Cardiac septum (tissue), 1 donor: Measurements from ENCODE around the gene GPNMB. TPM values are rescaled to one million over a fixed set of nuclear protein-coding genes. Genes with fewer than 3 reads are reported as not detected.
"Not testable (repeated sequence)": the region's sequence is repeated elsewhere in the genome, so short reads cannot be mapped to it uniquely, and the experiment has no call there.

ENCODE experiments used
- DNase-seq: peaks from one replicate; pipeline ENCODE4 v3.0.0-alpha.2; 2020; ENCODE audit warnings: low spot score
- intact Hi-C: fragments of 100-400 bp; cut with DNase I; formaldehyde crosslinking; loops from one replicate; pipeline ENCODE4 v1.14.0; 2022
- total RNA-seq: library from RNA; stranded (reverse); fragmentation: NEBNext Ultra II Directional; extraction: Animal tissue kit (Norgen Biotek cat#: 25700); gene quantifications from one replicate; pipeline ENCODE4 v1.2.1, GENCODE V29; 2021
- donor health status: DM: no; HTN: no; CAD: no.

The GPNMB gene
- total RNA-seq, 1 donor from 2014 or later = 239 TPM

DNA sequence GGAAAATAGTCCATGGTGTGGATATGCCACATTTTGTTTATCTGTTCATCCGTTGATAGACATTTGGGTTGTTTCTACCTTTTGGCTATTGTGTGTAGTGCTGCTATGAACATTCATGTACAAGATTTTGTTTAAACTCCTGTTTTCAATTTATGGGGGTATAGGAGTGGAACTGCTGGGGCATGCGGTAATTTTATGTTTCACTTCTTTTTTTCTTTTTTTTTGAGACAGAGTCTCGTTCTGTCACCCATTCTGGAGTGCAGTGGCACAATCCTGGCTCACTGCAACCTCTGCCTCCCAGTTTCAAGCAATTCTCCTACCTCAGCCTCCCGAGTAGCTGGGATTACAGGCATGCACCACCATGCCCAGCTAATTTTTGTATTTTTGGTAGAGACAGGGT lies 22.2 kb upstream of the GPNMB start:
- intact Hi-C loops, DNase-seq: not testable (repeated sequence)

DNA sequence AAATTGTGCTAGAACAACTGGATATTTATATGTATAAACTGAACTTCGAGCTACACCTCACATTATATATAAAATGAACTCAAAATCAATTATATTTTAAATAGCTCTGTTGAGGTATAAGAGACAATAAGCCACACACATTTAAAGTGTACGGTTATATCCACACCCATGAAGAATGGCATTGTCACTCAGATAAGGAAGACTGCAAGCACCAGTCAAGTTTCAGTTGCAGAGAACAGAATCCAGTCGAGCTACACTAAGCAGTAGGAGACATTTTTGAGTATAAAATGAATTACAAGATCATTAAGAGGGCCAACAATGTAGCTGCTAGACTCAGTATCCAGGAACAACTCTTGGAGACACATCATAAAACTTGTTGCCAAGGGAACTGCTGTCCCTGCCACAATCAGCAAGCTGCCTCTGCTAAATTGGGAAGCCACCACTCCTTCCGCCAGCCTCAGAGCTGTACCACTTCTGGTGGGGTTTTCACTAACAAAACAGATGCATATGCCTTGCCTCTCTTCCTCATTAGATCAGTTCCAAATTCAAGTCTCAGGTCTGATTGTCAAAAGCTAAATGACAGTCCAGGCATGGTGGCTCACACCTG lies 19.6 kb upstream of the GPNMB start:
- no peak for DNase-seq
- intact Hi-C loops = no loop called here

DNA sequence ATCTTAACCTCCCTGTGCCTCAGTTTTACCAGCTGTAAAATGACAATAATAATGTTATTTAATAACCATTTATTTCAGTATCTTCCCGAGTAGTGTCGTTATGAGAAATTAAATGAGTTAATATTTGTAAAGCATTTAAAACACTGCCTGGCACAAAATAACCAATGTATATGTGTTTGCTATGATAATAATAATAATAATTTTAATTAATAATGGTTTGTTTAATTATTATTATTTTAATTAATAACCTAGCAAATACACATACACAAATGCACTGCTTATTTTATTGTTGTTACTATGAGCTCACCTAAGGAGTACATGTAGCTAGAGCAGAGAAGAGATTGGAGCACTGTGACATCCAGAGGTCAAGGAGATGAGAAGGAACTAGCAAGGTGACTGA lies 18.2 kb upstream of the GPNMB start:
- no peak for DNase-seq
- intact Hi-C loops = no loop called here

DNA sequence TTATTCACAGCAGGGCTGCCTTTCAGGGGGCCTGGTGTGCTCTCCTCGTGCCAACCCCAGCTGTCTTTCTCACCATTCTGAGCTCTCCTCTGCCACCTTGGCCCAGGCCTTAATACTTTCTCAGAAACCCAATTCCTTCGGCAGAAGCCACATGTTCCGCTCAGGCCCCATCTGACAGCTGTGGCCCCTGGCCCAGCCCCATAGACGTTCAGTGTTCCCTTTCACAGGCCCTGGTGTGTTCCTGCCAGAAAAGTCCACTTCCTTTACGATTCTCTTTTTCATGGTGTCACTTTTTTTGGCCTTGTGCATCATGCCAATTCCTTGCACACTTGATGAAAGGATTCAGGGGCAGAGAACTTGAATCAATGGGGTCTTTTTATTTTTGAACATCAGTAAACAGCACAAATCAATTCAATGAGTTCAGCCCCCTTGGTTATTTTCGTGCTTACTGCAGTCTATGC lies 15.9 kb upstream of the GPNMB start:
- no peak for DNase-seq
- intact Hi-C loops = no loop called here

DNA sequence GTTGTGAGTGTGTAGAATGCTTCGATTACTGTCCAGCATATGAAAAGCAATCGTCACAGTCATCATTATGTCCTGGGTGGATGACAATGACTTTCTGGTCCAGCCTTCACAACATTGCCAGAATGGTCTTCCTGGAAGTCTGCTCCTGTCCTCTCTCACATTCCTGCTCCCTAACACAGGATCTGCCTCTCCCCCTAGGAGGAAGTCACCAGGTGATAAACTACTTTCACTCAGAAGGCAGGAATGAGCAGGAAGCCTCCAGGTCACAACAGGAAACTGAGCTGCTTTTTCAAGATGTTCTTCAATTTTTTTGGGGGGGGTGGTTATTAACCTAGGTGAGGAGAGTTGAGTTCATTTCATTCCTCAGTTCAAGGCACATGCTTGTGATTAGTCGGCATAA lies 13.6 kb upstream of the GPNMB start:
- intact Hi-C loops = no loop called here

DNA sequence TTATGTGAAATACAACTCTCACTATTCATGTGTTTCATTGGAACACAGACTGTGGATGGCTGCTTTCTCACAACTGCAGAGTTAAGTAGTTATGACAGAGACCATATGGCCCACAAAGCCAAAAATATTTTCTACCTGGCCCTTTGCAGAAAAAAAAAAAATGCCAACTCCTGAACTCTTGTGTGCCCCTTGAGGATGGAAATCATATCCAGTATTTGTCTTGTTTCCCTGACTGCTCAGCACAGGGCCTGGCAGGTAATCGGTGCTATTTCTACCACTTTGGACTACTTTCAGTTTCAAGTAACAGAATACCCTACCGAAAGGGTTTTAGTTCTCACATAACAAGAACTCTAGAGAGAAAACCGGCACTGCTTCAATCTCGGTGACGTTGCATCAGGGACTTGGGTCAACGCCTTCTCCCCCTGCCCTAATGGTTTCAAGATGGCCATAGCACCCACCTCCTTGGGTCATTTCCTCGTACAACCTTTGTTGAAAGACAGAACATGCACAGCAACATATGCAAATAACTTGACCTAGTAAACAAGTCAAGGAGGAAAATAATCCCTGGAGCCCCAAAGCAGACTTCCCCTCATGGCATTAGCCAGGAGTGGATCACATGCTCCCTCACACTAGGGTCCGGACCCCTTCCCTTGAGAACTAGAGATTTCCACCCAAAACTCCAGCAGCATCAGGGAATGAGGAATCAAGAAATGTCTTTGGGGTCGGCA lies 11.8 kb upstream of the GPNMB start:
- DNase-seq = no peak
- intact Hi-C loops = no loop called here

More for the DNA sequence above, 13.6 kb upstream of the GPNMB start:
- DNase-seq = no peak

DNA sequence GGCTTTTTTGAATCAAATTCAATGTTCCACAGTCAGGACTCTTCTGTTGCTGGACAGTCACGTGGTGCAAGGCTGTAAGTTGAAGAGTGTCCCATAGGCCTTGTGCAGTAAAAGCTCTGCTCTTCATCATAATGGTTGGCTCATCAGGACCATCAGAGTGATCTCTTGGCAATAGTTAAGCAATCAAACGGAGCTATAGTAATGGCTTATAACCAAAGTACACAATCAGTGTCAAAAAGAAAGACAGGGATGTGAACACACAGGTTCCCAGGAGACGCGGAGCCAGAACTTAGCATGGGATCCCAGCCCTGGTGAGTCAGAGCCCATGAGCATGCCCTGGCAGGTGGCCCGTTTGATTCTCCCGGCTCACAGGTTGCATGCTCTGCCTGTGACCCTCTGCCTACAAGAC lies 10.8 kb upstream of the GPNMB start:
- intact Hi-C loops = no loop called here
- peak; percentile 85 for DNase-seq

DNA sequence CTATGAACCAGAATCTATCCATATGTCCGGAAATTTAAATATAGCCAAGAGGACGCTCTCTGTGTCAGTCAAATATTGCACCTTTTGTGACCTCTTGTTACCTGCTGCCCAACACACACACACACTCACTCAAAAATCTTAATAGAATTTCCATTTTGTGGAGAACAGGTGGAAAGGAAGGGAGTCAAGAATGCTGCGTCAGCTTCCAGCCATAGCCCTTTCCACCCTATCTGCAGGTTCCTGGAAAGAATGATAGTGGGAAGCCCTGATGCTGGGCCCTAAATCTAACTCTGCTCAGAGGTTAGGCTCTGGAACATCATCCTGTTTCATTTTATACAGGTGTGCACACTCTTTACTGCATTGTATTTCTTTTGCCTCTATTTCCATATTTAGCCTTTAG lies 9.6 kb upstream of the GPNMB start:
- intact Hi-C loops = no loop called here
- no peak for DNase-seq

DNA sequence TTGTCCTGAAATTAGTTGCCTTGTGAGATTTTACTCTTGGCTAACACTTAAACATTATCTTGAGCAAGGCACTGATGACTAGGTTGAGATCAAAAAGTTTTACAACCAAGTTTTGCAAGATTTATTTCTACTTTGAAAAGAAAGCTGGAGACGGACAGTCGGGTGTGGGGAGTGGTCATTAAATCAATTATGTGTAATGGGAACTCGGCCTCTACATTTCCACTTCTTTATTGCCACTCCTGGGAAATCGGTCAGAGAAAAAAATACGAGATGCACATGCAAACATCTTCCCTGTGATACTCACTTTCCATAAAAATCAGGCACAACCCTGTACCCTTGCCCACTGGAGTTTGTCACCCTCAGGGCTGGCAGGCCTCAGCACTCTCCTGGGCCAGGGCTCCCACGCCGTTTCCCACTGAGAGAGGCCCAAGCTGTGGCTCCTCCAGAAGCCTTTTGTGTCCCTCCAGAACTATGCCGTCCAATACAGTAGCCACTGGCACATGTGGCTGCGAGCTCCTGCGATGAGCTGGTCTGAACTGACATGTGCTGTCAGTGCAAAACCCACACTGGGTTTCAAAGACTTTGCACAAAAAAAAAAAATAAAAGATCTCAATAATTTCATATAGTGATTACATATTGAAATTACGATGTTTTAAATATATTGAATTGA lies 7.5 kb upstream of the GPNMB start:
- DNase-seq = no peak
- intact Hi-C loops = no loop called here

DNA sequence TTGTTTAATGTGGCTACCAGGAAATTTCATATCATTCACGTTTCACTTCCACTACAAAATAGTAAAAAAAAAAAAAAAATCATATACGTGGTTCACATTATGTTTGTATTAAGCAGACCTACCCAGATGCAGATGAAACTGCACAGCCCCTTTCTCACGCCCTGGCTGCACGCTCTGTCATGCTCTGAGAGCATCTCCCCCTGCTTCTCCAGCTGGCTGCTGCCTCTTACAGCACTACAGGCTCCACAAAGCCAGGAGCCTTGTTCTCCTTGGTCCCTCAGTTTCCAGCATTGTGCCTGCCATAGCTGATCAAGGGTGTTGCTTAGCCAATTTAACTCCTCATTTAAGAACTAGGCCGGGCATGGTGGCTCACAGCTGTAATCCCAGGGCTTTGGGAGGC lies 6.9 kb upstream of the GPNMB start:
- intact Hi-C loops = no loop called here
- no peak for DNase-seq

DNA sequence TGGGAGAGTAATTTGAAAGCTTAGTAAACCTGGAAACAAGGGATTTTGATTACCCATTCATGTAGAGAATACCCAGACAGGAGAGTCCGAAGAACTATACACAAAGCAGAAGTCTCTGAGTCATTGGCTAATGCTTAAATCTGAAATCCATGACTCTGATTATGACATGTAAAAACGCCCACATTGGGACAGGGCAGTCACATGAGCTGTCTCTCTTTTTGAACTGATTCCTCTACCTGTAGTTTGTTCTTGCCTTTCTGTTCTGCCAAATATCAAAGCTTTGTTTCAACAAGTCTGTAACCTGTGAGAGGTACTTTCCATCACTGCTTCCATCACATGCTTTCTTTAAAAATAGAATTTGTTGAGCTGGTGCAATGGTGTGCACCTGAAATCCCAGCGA lies 4.3 kb upstream of the GPNMB start:
- intact Hi-C loops = no loop called here

DNA sequence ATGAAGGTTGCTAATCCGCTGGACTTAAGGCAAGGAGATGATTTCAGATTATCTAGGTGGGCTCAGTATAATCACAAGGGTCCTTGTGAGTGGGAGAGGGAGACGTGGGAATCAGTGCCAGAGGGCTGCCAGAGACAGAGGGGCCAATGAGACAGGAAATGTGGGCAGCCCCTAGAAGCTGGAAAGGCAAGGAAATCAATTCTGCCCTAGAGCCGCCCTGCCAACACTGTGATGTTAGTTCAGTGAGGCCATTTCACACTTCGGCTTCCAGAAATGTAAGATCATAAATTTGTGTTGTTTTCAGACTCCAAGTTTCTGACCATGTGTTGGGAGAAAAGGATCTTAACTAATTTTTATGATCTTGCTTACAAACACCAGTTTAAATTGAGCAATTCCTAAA lies 3.6 kb upstream of the GPNMB start:
- intact Hi-C loops = no loop called here
- DNase-seq = no peak

More for the DNA sequence above, 4.3 kb upstream of the GPNMB start:
- DNase-seq = no peak

DNA sequence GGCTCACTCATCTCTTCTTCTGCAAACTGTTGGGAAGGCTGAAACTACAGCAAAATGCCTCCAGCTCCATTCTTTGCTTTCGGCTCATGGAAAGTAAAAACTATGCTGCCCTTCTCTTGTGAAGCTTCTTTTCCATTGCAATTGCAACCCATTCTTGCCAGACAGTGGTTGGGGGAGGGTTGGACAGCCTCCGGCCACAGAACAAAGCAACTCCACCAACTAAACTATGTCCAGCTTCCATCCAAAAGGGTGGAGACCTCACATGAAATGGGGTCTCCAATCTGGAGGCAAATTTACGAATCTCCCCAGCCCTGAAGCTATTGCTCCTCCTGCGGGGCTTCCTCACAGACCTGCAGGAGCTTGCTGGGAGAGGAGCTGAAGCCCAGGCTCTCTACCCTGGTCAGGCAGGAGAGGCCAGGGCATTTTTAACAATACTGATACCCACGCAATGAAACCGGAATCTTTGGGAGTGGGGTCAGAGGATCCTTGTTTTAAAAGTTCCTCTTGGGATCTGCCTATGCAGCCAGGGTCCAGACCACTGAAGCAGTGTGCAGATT lies 549 bp downstream of the GPNMB start:
- intact Hi-C loops = loop anchor here (2.0 to 5.0 kb wide), 2 partner anchors 60 to 140 kb away; no protein-coding TSS in a partner anchor
- no peak for DNase-seq

DNA sequence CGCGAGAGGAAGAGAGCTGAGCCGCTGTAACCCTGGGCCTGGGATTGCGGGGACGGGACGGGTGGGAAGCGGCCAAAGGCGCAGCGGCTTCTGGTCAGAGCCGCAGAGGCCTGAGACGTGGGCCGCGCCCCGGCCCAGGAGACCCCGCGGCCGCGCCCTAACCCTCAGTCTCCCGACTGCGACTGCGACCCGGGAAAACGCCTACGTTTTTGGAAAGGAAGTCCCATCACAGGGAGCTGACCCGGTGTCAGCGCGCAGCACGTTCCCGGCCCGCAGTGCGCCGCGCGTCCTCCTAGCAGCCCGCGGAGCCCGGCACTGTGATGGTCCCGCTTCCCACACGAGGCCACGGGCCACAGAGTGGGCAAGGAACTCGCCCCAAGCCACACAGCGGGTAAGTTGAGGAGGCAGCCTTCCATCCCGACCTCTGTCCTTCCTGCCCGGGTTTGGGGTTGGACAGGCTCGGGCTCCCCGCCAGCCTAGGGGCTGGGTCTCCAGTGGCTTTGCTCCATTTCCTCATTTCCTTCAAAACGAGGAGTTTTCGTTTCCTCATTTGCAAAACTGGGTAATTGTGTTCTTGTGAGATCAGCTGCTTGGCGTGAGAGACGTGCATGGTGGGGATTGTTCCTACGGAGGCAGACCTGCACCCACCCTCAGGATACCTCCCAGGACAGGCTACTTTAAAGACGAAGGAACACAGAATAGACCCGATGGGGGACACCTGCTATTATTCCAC lies 1.2 kb downstream of the GPNMB start:
- peak; percentile 82 for DNase-seq
- intact Hi-C loops = loop anchor here (2.0 to 5.0 kb wide), 2 partner anchors 60 to 141 kb away; no protein-coding TSS in a partner anchor

DNA sequence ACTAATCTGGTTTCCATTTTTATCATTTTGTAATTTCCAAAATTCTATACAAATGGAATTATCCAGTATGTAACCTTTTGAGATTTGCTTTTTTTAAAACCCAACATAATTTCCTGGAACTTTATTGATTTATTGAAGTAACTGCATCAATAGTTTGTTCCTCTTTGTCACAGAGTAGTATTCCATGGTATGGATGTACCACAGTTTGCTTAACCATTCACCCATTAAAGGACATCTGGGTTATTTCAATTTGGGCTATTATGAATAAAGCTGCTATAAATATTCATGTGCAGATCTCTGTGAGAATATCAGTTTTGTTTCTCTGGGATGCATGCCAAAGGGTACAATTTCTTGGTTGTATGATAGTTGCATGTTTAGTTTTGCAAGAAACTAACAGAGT lies 2.9 kb downstream of the GPNMB start:
- DNase-seq = no peak
- intact Hi-C loops = loop anchor here (5.0 kb wide), 1 partner anchor 62 kb away; no protein-coding TSS in a partner anchor

DNA sequence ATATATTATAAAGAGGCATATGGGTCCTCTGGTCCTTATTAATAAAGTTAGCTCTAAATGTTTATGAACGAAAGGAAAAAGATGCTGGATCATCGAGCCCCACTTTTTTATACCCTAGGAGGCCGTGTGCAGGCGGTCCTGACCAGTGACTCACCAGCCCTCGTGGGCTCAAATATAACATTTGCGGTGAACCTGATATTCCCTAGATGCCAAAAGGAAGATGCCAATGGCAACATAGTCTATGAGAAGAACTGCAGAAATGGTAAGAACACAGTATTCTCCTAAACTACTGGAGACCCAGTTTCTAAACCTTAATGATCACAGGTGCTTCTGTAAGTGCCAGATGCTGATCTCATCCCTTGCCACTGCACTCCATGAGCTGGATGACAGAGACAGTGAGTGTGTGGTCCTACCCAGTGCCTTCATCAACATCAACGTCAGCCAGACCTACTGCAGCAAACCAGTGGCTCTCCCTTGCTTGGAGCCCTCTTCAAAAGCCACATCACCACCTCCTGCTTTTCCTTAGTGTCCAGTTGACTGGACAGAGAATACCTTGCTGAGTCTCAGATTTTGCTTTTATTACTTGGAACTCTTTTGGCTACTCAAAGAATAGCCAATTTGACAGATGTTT lies 7.6 kb downstream of the GPNMB start:
- no peak for DNase-seq
- intact Hi-C loops = no loop called here

DNA sequence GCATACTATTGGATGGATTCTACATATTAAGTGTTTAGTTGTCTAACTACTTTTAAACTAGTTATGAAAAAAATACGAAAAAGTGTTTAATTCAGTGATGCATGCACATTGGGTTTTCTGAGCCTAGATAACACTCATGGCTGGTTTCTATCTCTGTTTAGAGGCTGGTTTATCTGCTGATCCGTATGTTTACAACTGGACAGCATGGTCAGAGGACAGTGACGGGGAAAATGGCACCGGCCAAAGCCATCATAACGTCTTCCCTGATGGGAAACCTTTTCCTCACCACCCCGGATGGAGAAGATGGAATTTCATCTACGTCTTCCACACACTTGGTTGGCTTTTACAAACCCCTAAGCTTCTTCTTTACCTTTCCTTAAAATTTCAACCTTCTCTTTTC lies 10.2 kb downstream of the GPNMB start:
- no peak for DNase-seq
- intact Hi-C loops = no loop called here

DNA sequence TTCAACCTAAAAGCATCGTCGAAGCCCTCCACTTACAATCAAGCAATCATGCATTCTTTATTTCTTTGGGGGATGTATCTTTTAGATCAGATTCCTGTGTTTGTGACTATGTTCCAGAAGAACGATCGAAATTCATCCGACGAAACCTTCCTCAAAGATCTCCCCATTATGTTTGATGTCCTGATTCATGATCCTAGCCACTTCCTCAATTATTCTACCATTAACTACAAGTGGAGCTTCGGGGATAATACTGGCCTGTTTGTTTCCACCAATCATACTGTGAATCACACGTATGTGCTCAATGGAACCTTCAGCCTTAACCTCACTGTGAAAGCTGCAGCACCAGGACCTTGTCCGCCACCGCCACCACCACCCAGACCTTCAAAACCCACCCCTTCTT lies 13.8 kb downstream of the GPNMB start:
- intact Hi-C loops = no loop called here
- no peak for DNase-seq

DNA sequence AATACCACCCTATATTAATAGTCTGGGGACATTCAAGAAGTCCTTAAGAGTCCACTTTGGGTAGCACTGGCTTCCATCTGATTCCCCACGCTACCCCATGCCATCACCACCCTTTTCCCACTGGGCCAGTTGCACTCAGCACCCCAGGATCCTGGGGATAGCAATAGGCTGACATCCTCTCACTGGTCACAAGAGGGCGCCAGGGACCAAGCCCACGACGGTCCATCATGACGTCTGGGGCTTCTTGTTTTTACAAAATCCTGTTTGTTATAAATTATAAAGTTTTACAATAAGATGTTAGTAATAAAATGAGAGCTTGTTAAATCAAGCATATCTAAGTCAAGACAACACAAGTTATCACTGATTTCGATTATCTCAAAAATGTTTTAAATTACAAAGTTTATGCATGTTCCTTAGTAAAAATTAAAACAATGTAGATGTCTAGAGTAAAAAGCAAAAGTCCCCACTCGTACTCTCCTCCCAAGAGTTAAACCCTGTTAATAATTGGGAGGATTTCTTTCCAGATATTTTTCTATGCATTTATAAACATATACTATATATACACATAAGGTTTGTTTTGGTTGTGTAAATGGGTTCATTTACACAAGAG lies 15.4 kb downstream of the GPNMB start:
- no peak for DNase-seq
- intact Hi-C loops = no loop called here
